Ishikawa (cell line): ENCODE results near the gene SGMS1.

Experiments used
- CEBPB ChIP-seq: IDR thresholded peaks from 2 replicates; pipeline ENCODE4 v1.6.1; 2012
- CREB1 ChIP-seq: IDR thresholded peaks from 2 replicates; pipeline ENCODE4 v1.6.1; 2012; ENCODE audit warnings: low read depth
- EGR1 ChIP-seq: IDR thresholded peaks from 2 replicates; pipeline ENCODE4 v1.6.1; 2012
- EP300 ChIP-seq: IDR thresholded peaks from 2 replicates; pipeline ENCODE4 v1.6.1; 2012; ENCODE audit warnings: borderline replicate concordance
- FOXM1 ChIP-seq: IDR thresholded peaks from 2 replicates; pipeline ENCODE4 v1.6.1; 2012; ENCODE audit warnings: low read depth, borderline replicate concordance
- NFIC ChIP-seq: IDR thresholded peaks from 2 replicates; pipeline ENCODE4 v1.6.1; 2012
- RAD21 ChIP-seq: IDR thresholded peaks from 2 replicates; pipeline ENCODE4 v1.6.1; 2012; ENCODE audit warnings: low read depth
- TAF1 ChIP-seq: IDR thresholded peaks from 2 replicates; pipeline ENCODE4 v1.6.1; 2012; ENCODE audit warnings: low read depth, mild to moderate bottlenecking
- TCF12 ChIP-seq: IDR thresholded peaks from 2 replicates; pipeline ENCODE4 v1.6.1; 2012; ENCODE audit warnings: low read depth
- TEAD4 ChIP-seq: IDR thresholded peaks from 2 replicates; pipeline ENCODE4 v1.6.1; 2012
- USF1 ChIP-seq: IDR thresholded peaks from 2 replicates; pipeline ENCODE4 v1.6.1; 2012
- YY1 ChIP-seq: IDR thresholded peaks from 2 replicates; pipeline ENCODE4 v1.6.1; 2012; ENCODE audit warnings: low read depth
- ZBTB7A ChIP-seq: IDR thresholded peaks from 2 replicates; pipeline ENCODE4 v1.6.1; 2012; ENCODE audit warnings: low read depth
- TF ChIP-seq, protein P1 (sequence below): IDR thresholded peaks from 2 replicates; pipeline ENCODE4 v1.6.1; 2012; ENCODE audit warnings: low read depth, mild to moderate bottlenecking
- TF ChIP-seq, protein P2 (sequence below): IDR thresholded peaks from 2 replicates; pipeline ENCODE4 v1.6.1; 2012

Gene SGMS1

GRCh38 chr10:50461123-50461522, 162.6 kb downstream of the SGMS1 start:
- TF ChIP-seq CEBPB (no peak), CREB1 (no peak), EP300 (no peak), TAF1 (no peak), ZBTB7A (no peak), USF1 (no peak), FOXM1 (no peak), RAD21 (no peak), TCF12 (no peak), NFIC (no peak), YY1 (no peak), TEAD4 (no peak), EGR1 (no peak)
- TF ChIP-seq, protein P1, sequence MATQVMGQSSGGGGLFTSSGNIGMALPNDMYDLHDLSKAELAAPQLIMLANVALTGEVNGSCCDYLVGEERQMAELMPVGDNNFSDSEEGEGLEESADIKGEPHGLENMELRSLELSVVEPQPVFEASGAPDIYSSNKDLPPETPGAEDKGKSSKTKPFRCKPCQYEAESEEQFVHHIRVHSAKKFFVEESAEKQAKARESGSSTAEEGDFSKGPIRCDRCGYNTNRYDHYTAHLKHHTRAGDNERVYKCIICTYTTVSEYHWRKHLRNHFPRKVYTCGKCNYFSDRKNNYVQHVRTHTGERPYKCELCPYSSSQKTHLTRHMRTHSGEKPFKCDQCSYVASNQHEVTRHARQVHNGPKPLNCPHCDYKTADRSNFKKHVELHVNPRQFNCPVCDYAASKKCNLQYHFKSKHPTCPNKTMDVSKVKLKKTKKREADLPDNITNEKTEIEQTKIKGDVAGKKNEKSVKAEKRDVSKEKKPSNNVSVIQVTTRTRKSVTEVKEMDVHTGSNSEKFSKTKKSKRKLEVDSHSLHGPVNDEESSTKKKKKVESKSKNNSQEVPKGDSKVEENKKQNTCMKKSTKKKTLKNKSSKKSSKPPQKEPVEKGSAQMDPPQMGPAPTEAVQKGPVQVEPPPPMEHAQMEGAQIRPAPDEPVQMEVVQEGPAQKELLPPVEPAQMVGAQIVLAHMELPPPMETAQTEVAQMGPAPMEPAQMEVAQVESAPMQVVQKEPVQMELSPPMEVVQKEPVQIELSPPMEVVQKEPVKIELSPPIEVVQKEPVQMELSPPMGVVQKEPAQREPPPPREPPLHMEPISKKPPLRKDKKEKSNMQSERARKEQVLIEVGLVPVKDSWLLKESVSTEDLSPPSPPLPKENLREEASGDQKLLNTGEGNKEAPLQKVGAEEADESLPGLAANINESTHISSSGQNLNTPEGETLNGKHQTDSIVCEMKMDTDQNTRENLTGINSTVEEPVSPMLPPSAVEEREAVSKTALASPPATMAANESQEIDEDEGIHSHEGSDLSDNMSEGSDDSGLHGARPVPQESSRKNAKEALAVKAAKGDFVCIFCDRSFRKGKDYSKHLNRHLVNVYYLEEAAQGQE, result no peak
- TF ChIP-seq, protein P2, sequence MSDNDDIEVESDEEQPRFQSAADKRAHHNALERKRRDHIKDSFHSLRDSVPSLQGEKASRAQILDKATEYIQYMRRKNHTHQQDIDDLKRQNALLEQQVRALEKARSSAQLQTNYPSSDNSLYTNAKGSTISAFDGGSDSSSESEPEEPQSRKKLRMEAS, result no peak

DNA sequence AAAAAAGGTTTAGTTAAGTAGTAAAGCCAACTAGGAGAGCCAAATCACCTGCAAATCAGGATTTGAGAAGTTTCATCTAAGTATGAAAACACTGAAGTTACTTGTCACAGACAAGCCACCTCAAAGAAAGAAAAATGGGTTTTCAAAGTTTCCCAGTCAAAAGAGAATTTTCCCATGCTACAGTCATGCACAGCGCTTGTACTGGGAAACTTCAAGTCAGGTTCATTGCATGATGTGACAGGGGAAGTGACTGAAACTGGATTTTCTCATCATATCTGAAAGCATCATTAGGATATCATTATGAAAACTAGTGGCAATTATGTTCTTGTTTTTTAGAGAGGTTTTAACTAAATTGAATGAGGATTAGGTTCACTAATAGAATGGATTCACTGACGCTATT, 167.0 kb downstream of the SGMS1 start:
- TF ChIP-seq EP300, result no peak
- no peak for TF ChIP-seq RAD21
- no peak for TF ChIP-seq CEBPB
- TF ChIP-seq USF1, result no peak
- TF ChIP-seq TCF12, result no peak
- TF ChIP-seq, protein P2, result no peak
- TF ChIP-seq ZBTB7A, result no peak
- no peak for TF ChIP-seq TEAD4

GRCh38 chr10:50453940-50454339, 169.8 kb downstream of the SGMS1 start:
- TF ChIP-seq ZBTB7A (no peak), EGR1 (no peak), NFIC (no peak), EP300 (no peak), TCF12 (no peak), RAD21 (no peak), USF1 (no peak), FOXM1 (no peak), YY1 (no peak), TAF1 (no peak), CREB1 (no peak)
- TF ChIP-seq, protein P2, result no peak

GRCh38 chr10:50452603-50453002, 171.2 kb downstream of the SGMS1 start:
- TF ChIP-seq ZBTB7A (no peak), RAD21 (no peak), CREB1 (no peak), TAF1 (no peak), EGR1 (no peak)

DNA sequence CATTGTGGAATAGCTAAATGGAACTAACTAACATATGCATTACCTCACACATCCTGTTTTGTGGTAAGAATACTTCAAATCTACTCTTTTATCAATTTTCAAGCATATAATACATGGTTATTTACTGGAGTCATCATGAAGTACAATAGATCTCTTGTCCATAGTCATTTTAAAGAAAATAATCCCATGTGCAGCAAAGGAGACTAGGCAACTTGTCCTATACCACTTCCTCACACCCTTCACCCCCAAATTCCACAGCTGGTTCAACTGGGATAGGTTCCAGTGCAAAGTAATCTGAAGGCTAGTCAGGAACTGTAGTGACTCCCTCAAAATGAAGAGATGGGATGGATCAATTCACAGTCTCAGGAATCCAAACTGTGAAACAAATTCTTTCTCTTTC, 176.1 kb downstream of the SGMS1 start:
- TF ChIP-seq NFIC (no peak), USF1 (no peak), RAD21 (no peak), TEAD4 (no peak), CREB1 (no peak), TAF1 (no peak), EP300 (no peak), TCF12 (no peak), FOXM1 (no peak), CEBPB (no peak), YY1 (no peak), EGR1 (no peak), ZBTB7A (no peak)
- TF ChIP-seq, protein P1, result no peak
- TF ChIP-seq, protein P2, result no peak
